Sigmoid colon (tissue), 4 donors: ENCODE results near the gene PACS2.
"Not testable (repeated sequence)": the region's sequence is repeated elsewhere in the genome, so short reads cannot be mapped to it uniquely, and the experiment has no call there.

Experiments used
- POLR2A ChIP-seq, 2 donors: fragments of 450-650 bp; IDR thresholded peaks; one replicate each; pipeline ENCODE4 v1.6.1; 2016; ENCODE audit warnings: antibody characterized with exemption in 2 of 2, mild to moderate bottlenecking in 2 of 2, moderate library complexity in 2 of 2
- POLR2AphosphoS5 ChIP-seq, 4 donors: sonication (generic); formaldehyde crosslinking; IDR thresholded peaks; one replicate each; pipeline ENCODE4 v1.6.1; 2017; ENCODE audit warnings: antibody characterized with exemption in 4 of 4
- TF ChIP-seq, protein P1 (sequence below), 4 experiments: fragments of 450-650 bp in 3 of 4; fragments of 200-600 bp in 1 of 4; IDR thresholded peaks; one replicate each; pipeline ENCODE4 v1.5.1; 2016 to 2019; ENCODE audit warnings: antibody characterized with exemption in 4 of 4, mild to moderate bottlenecking in 3 of 4, moderate library complexity in 2 of 4

DNA sequence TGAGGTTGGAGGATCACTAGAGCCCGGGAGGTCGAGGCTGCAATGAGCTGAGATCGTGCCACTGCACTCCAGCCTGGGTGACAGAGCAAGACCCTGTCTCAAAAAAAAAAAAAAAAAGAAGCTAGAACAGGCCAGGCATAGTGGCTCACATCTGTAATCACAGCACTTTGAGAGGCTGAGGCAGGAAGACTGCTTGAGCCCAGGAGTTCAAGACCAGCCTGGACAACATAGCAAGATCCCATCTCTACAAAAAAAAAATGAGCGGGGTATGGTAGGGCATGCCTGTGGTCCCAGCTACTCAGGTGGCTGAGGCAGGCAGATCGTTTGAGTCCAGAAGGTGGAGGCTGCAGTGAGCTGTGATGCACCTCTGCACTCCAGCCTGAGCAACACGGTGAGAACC, 25.6 kb upstream of the PACS2 start:
- TF ChIP-seq POLR2AphosphoS5, POLR2A (IDR thresholded peaks at IDR 0.05): not testable (repeated sequence)
- TF ChIP-seq, protein P1, sequence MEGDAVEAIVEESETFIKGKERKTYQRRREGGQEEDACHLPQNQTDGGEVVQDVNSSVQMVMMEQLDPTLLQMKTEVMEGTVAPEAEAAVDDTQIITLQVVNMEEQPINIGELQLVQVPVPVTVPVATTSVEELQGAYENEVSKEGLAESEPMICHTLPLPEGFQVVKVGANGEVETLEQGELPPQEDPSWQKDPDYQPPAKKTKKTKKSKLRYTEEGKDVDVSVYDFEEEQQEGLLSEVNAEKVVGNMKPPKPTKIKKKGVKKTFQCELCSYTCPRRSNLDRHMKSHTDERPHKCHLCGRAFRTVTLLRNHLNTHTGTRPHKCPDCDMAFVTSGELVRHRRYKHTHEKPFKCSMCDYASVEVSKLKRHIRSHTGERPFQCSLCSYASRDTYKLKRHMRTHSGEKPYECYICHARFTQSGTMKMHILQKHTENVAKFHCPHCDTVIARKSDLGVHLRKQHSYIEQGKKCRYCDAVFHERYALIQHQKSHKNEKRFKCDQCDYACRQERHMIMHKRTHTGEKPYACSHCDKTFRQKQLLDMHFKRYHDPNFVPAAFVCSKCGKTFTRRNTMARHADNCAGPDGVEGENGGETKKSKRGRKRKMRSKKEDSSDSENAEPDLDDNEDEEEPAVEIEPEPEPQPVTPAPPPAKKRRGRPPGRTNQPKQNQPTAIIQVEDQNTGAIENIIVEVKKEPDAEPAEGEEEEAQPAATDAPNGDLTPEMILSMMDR (IDR thresholded peaks at IDR 0.05): not testable (repeated sequence)
